ENCODE data around the gene CNEP1R1.
"Not testable (repeated sequence)": the region's sequence is repeated elsewhere in the genome, so short reads cannot be mapped to it uniquely, and the experiment has no call there.

The CNEP1R1 gene

DNA sequence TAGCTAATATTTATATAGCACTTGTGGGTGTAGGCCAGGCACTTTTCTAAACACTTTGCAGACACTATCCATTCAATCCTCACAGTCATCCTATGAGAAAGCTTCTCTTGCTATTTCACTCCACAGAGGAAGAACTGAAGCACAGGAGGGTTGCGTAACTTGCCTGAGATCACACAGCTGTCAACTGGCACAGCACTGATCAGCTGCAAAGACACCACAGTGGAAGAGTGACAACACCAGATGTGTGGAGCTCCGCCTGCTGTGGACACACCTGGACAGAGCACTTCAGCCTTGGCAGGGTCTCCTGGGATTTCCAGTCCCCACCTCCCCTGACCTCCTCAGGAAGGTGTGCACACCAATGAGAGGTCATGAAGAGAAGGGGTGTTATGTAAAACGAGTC is 13.3 kb upstream of the CNEP1R1 start:
- in situ Hi-C loops (cut with MboI; ENCODE audit: low sequenced_read_pairs, unreplicated experiment) = loop anchor here (25.0 kb wide), 2 partner anchors 99 to 801 kb away; no protein-coding TSS in a partner anchor
- DNase-seq (ENCODE audit: low spot score) = no peak
- TF ChIP-seq, protein P1, sequence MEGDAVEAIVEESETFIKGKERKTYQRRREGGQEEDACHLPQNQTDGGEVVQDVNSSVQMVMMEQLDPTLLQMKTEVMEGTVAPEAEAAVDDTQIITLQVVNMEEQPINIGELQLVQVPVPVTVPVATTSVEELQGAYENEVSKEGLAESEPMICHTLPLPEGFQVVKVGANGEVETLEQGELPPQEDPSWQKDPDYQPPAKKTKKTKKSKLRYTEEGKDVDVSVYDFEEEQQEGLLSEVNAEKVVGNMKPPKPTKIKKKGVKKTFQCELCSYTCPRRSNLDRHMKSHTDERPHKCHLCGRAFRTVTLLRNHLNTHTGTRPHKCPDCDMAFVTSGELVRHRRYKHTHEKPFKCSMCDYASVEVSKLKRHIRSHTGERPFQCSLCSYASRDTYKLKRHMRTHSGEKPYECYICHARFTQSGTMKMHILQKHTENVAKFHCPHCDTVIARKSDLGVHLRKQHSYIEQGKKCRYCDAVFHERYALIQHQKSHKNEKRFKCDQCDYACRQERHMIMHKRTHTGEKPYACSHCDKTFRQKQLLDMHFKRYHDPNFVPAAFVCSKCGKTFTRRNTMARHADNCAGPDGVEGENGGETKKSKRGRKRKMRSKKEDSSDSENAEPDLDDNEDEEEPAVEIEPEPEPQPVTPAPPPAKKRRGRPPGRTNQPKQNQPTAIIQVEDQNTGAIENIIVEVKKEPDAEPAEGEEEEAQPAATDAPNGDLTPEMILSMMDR (IDR thresholded peaks at IDR 0.05; ENCODE audit: borderline replicate concordance, control extremely low read depth, extremely low read depth, insufficient read depth, missing control alignments) = no peak

DNA sequence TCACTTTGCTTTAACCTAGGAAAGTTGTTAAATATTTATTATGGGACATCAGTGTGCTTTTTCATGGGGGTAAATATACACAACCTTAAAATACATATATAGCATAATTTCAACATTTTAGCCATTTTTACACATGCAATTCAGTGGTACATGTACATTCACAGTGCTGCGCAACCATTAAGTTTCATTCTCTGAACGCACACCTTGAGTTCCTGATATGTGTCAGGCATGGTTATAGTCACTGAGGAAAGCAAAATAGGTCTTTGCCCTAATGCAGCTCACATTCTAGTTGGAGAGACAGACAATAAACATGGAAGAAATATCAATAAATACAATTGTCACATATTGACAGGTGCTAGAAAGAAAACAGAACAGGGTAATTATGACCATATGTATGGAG is 12.8 kb upstream of the CNEP1R1 start:
- DNase-seq (ENCODE audit: low spot score) = no peak
- in situ Hi-C loops (cut with MboI; ENCODE audit: low sequenced_read_pairs, unreplicated experiment) = loop anchor here (25.0 kb wide), 2 partner anchors 100 to 800 kb away; no protein-coding TSS in a partner anchor
- TF ChIP-seq, protein P1 (IDR thresholded peaks at IDR 0.05; ENCODE audit: borderline replicate concordance, control extremely low read depth, extremely low read depth, insufficient read depth, missing control alignments) = no peak

DNA sequence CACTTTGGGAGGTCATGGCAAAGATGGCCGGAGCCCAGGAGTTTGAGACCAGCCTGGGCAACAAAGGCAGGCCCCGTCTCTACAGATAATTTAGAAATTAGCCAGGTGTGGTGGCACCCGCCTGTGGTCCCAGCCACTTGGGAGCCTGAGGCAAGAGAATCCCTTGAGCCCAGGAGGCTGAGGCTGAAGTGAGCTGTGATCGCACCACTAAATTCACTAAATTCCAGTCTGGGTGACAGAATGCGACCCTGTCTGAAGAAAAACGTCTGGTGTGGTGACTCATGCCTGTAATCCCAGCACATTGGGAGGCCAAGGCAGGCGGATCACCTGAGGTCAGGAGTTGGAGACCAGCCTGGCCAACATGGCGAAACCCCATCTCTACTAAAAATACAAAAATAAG is 10.8 kb upstream of the CNEP1R1 start:
- DNase-seq (ENCODE audit: low spot score) = not testable (repeated sequence)
- in situ Hi-C loops (cut with MboI; ENCODE audit: low sequenced_read_pairs, unreplicated experiment) = loop anchor here (25.0 kb wide), 2 partner anchors 102 to 798 kb away; no protein-coding TSS in a partner anchor

DNA sequence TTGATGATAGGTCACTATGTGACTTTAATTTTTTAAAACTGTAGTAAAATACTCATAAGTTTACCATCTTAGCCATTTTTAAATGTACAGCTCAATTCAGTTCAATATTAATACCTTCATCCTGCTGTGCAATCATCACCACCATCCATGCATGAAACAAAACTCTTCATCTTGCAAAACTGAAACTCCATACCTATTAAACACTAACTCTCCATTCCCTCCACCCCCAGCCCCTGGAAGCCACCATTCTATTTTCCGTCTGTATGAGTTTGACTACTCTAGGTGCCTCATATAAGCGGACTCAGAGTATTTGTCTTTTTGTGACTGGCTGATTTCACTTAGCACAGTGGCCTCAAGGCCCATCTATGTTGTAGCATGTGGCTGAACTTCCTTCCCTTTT is 9.4 kb upstream of the CNEP1R1 start:
- TF ChIP-seq, protein P1 (IDR thresholded peaks at IDR 0.05; ENCODE audit: borderline replicate concordance, control extremely low read depth, extremely low read depth, insufficient read depth, missing control alignments) = no peak
- in situ Hi-C loops (cut with MboI; ENCODE audit: low sequenced_read_pairs, unreplicated experiment) = loop anchor here (25.0 kb wide), 2 partner anchors 103 to 797 kb away; no protein-coding TSS in a partner anchor
- DNase-seq (ENCODE audit: low spot score) = no peak

DNA sequence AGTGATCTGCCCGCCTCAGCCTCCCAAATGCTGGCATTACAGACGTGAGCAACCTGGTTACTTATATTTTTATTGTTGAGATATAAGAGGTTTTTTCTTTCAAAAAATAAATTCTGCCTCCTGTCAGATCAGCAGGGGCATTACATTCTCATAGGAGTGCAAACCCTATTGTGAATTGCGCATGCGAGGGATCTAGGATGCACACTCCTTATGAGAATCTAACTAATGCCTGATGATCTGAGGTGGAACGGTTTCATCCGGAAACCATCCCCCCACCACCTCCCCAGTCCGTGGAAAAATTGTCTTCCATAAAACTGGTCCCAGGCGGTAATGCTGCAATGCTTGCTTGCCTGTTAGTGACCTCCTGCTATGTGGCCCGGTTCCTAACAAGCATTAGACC is 7.5 kb upstream of the CNEP1R1 start:
- in situ Hi-C loops (cut with MboI; ENCODE audit: low sequenced_read_pairs, unreplicated experiment) = loop anchor here (25.0 kb wide), 2 partner anchors 105 to 795 kb away; no protein-coding TSS in a partner anchor
- TF ChIP-seq, protein P1 (IDR thresholded peaks at IDR 0.05; ENCODE audit: borderline replicate concordance, control extremely low read depth, extremely low read depth, insufficient read depth, missing control alignments) = no peak
- DNase-seq (ENCODE audit: low spot score) = no peak

DNA sequence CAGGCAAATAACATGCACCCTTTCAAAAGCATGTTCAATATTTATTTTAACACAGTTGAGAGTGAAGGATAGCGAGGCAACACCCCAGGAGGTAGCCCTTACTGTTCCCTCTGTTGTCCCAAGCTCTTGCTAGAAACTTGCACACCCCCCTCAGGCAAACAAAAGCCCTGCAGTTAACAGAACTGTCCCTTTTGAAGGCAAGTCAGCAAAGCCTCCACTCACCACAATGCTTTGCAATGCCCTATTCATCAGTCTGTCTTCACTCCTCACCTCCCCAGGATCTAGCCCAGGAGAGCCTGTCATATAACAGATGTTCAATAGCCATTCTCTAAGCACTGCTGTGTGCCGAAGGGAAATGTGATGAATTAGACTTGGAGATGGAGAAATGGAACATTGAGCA is 3.5 kb upstream of the CNEP1R1 start:
- DNase-seq (ENCODE audit: low spot score) = no peak
- in situ Hi-C loops (cut with MboI; ENCODE audit: low sequenced_read_pairs, unreplicated experiment) = loop anchor here (10.0 to 25.0 kb wide), 3 partner anchors 109 to 791 kb away; no protein-coding TSS in a partner anchor

DNA sequence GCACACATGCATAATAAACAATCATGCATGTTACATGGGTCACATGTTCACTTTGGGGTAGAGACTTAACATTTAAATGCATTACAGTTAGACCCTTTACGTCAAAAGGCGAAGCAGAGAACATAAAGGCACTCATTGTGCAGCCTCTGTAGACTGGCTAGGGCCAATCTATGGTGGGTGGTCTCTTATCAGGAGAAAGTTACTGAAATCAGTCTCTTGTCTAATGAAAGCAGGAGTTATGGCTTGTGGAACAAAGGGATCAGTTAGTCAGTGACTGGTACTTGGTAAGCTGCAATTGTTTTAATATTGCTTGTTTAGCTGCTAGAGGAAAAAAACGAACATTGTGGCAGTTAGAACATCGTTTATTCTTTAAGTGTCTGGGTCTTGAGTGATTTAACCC is 1.4 kb upstream of the CNEP1R1 start:
- in situ Hi-C loops (cut with MboI; ENCODE audit: low sequenced_read_pairs, unreplicated experiment) = loop anchor here (10.0 to 25.0 kb wide), 3 partner anchors 111 to 789 kb away; no protein-coding TSS in a partner anchor
- TF ChIP-seq, protein P1 (IDR thresholded peaks at IDR 0.05; ENCODE audit: borderline replicate concordance, control extremely low read depth, extremely low read depth, insufficient read depth, missing control alignments) = no peak
- no peak for DNase-seq (ENCODE audit: low spot score)

More for the DNA sequence above, 3.5 kb upstream of the CNEP1R1 start:
- TF ChIP-seq, protein P1 (IDR thresholded peaks at IDR 0.05; ENCODE audit: borderline replicate concordance, control extremely low read depth, extremely low read depth, insufficient read depth, missing control alignments) = no peak
